Measurements from ENCODE around the gene ATP1A1. TPM values are rescaled to one million over a fixed set of nuclear protein-coding genes. Genes with fewer than 3 reads are reported as not detected.
A peak's percentile ranks its signal among the peaks of the same experiment; 100 is the strongest.

The ATP1A1 gene
- total and polyA plus RNA-seq, 9 of the 15 experiments (the other 6 are each of a cell fraction or from before 2014, with no cell fraction given) = 99.3 to 513 (median 234) TPM

GRCh38 chr1:116375887-116376728 lies 3.1 kb downstream of the ATP1A1 start (continued):
- TF ChIP-seq MXD1 (CRISPR knock-in tag; IDR thresholded peaks at IDR 0.05; ENCODE audit: borderline replicate concordance, poor library complexity, severe bottlenecking) (no peak), MCM5 (IDR thresholded peaks at IDR 0.05; ENCODE audit: low read depth) (no peak), SMC3 (conservative IDR thresholded peaks at IDR 0.05; ENCODE audit: insufficient read depth, low read depth, low read length) (no peak), ZNF586 (CRISPR knock-in tag; conservative IDR thresholded peaks at IDR 0.05) (peak; percentile 55; the same call in 1 of the 2 replicates), STAT5B (CRISPR knock-in tag; IDR thresholded peaks at IDR 0.05) (no peak), HDGF (IDR thresholded peaks at IDR 0.05) (0 out of 2 replicates have a peak, but pooled peaks have one; percentile 19), ZFX (CRISPR knock-in tag; IDR thresholded peaks at IDR 0.05) (0 out of 2 replicates have a peak, but pooled peaks have one; percentile 14), SNRNP70 (optimal IDR thresholded peaks at IDR 0.05; ENCODE audit: low read depth, low read length) (no peak), SMARCA4 (IDR thresholded peaks at IDR 0.05) (0 out of 2 replicates have a peak, but pooled peaks have one; percentile 24), ZBED1 (IDR thresholded peaks at IDR 0.05) (no peak), THRB (CRISPR knock-in tag; conservative IDR thresholded peaks at IDR 0.05) (0 out of 2 replicates have a peak, but pooled peaks have one; percentile 75), SETDB1 (IDR thresholded peaks at IDR 0.05; ENCODE audit: low read length) (no peak), EGR1 (conservative IDR thresholded peaks at IDR 0.05) (peak; percentile 26; the same call in 1 of the 2 replicates), POLR2AphosphoS2 (IDR thresholded peaks at IDR 0.05; ENCODE audit: low read length) (0 out of 2 replicates have a peak, but pooled peaks have one; percentile 23), ZSCAN32 (CRISPR knock-in tag; IDR thresholded peaks at IDR 0.05) (no peak), FOS (IDR thresholded peaks at IDR 0.05; ENCODE audit: extremely low read depth, insufficient read length) (no peak), RBM39 (optimal IDR thresholded peaks at IDR 0.05; ENCODE audit: low read depth, low read length) (no peak), KDM1A (IDR thresholded peaks at IDR 0.05) (peak; percentile 31 to 36; a peak in 2 of 4 replicates), ELF4 (CRISPR knock-in tag; IDR thresholded peaks at IDR 0.05) (0 out of 2 replicates have a peak, but pooled peaks have one; percentile 58), KLF6 (CRISPR knock-in tag; IDR thresholded peaks at IDR 0.05; ENCODE audit: borderline replicate concordance) (0 out of 2 replicates have a peak, but pooled peaks have one; percentile 24), YBX1 (IDR thresholded peaks at IDR 0.05) (no peak), SLC30A9 (CRISPR knock-in tag; IDR thresholded peaks at IDR 0.05) (no peak), HNRNPLL (IDR thresholded peaks at IDR 0.05; ENCODE audit: low read depth, low read length, poor library complexity, severe bottlenecking) (no peak), MAFK (IDR thresholded peaks at IDR 0.05; ENCODE audit: low read length) (peak; percentile 5; the same call in 1 of the 2 replicates), ZNF589 (CRISPR knock-in tag; IDR thresholded peaks at IDR 0.05; ENCODE audit: low read depth) (no peak)
